ENCODE measurements around the gene AP3B1.

Gene AP3B1

DNA sequence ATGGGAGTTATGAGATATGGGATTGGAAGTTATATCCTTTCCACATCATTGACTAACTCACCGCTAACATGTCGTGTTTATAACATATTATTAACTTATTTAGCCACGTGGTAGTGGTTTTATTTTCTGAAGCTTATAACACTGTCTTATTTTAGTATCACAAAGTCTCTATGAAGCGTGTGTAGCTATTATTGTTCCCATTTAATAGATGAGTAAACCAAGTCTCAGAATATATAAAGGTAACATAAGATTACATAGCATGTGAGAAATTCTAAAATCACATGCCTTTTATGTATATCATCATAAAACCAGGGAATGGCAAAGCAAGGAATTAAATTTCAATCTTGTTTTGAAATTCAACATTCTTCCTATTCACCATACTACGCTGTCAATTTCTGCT, 15.3 kb downstream of the AP3B1 start:
- DNase-seq (ENCODE audit: low read depth), result no peak
- H3K4me3 ChIP-seq (ENCODE audit: low read length), result no peak overlapping the region
- TF ChIP-seq, protein P1, sequence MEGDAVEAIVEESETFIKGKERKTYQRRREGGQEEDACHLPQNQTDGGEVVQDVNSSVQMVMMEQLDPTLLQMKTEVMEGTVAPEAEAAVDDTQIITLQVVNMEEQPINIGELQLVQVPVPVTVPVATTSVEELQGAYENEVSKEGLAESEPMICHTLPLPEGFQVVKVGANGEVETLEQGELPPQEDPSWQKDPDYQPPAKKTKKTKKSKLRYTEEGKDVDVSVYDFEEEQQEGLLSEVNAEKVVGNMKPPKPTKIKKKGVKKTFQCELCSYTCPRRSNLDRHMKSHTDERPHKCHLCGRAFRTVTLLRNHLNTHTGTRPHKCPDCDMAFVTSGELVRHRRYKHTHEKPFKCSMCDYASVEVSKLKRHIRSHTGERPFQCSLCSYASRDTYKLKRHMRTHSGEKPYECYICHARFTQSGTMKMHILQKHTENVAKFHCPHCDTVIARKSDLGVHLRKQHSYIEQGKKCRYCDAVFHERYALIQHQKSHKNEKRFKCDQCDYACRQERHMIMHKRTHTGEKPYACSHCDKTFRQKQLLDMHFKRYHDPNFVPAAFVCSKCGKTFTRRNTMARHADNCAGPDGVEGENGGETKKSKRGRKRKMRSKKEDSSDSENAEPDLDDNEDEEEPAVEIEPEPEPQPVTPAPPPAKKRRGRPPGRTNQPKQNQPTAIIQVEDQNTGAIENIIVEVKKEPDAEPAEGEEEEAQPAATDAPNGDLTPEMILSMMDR (conservative IDR thresholded peaks at IDR 0.05; ENCODE audit: low read length), result no peak

DNA sequence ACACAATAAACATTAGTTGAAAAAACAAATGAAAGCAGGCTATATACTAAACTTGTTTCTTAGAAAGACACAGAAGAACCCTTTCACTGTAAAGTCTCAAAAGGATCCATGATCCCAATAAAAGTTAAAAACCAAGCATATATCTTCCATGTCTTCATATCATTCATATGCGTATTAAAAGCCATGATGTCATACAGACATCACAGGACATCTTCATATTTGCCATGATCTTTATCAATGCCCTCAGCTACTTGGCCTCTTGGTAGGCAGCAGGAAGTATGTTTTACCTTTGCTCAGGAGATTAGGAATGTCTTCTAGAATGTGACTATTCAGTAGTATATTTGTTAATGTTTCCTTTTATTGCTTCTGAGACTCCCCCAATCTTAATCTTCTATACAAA, 16.8 kb downstream of the AP3B1 start:
- DNase-seq (ENCODE audit: low read depth), result no peak
- TF ChIP-seq, protein P1 (conservative IDR thresholded peaks at IDR 0.05; ENCODE audit: low read length), result no peak
- H3K4me3 ChIP-seq (ENCODE audit: low read length), result no peak overlapping the region

DNA sequence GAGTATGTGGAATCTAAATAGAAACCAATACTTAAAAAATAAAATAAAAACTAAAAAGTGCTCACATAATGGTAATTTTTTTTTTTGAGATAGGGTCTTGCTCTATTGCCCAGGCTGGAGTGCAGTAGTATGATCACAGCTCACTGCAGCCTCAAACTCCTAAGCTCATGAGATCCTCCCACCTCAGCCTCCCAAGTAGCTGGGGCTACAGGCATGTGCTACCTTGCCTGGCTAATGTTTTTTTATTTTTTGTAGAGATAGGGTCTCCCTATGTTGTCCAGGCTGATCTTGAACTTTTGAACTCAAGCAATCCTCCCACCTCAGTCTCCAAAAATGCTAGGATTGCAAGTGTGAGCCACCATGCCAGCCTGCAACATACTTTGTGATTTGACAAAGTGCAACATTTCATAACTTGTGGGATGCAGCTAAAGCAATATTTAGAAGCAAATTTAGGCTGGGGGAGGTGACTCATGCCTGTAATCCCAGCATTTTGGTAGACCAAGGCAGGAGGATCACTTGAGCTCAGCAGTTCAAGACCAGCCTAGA, 18.4 kb downstream of the AP3B1 start:
- H3K4me3 ChIP-seq (ENCODE audit: low read length), result no peak overlapping the region
- TF ChIP-seq, protein P1 (conservative IDR thresholded peaks at IDR 0.05; ENCODE audit: low read length), result no peak
- peak; percentile 41 for DNase-seq (ENCODE audit: low read depth)

DNA sequence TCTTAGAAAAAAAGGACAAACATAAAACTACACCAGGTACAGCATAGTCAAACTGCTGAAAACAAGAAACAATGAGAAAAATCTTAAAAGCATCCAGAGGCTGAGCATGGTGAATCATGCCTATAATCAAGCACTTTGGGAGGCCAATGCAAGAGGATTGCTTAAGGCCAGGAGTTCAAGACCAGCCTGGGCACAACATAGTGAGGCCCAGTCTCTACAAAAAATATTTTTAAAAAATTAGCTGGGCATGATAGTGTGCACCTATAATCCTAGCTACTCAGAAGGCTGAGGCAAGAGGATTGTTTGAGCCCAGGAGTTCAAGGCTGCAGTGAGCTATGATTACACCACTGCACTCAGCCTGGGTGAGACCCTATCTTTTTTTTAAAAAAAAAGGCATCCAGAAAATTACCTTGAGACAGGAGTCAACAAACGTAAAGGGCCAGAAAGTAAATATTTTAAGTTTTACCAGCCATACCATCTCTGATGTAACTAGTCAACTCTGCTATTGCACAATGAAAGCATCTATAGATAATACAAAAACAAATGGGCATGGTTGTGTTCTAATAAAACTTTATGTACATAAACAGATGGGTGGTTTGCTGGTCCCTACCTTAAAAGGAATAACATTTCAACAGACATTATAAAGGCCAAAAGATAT, 19.8 kb downstream of the AP3B1 start:
- DNase-seq (ENCODE audit: low read depth), result no peak
- TF ChIP-seq, protein P1 (conservative IDR thresholded peaks at IDR 0.05; ENCODE audit: low read length), result no peak
- no peak overlapping the region for H3K4me3 ChIP-seq (ENCODE audit: low read length)

DNA sequence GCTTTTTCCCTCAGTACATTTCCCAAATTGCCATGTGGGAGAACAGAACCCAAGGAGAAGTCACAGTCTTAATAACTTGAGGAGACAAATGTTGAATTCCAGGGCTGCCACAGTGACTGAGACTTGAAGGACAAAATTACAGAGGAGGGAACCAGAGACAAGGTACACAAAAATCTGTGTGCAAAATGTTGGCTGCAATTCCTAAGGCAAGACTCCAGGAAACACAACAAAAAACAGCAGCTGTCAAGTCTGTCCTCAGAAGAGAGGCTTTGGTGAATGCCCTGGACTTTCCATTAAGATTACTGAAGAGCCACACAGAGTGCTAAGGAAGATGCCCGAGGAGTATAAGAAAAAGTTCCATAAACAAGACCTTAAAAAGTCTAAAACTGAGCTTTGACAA, 21.1 kb downstream of the AP3B1 start:
- no peak for DNase-seq (ENCODE audit: low read depth)
- TF ChIP-seq, protein P1 (conservative IDR thresholded peaks at IDR 0.05; ENCODE audit: low read length), result no peak
- no peak overlapping the region for H3K4me3 ChIP-seq (ENCODE audit: low read length)

DNA sequence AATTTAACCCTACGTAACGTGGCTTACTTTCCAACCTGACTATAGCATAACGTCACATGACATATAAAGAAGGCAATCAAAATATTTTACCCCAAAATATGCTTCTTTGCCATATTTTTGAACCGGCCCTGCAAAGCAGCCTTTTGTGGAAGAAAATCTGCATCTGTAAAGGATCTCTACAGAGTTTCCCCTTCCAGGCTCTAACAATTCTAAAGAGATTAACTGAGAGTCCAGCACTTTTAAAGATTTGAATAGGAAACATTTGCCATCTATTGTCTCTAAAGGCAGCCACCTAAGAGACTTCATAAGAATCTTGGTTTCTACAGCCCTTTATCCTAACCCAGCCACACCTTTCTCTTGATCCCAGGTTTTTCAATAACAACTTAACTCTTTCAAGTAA, 22.7 kb downstream of the AP3B1 start:
- no peak overlapping the region for H3K4me3 ChIP-seq (ENCODE audit: low read length)
- DNase-seq (ENCODE audit: low read depth), result no peak
- TF ChIP-seq, protein P1 (conservative IDR thresholded peaks at IDR 0.05; ENCODE audit: low read length), result no peak

DNA sequence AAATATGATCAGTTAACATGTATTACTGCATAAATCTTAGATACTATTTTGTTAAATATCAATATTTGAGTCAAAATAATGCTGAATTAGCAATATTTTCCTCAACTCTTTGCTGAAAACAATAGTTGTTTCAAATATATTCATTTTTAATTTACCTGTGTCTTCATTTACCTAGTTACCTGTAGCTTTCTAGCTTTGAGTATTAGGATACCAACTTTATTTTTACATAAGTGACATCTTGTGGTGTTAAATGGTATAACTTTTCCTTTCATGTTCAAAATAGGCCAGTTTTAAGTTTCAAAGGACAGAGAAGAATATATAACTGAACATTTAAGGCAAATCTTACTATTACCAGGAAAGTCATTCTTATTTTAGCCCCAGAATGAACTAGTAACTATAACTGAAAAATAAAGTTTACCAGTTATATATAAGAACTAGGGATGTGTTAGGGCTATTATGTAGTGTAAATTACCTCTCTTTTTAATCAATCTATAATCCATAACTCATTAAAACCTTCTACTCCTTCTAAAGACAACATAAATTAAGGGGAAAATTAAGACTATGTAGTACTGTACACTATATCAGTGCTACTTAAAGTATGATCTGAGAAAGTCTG, 25.3 kb downstream of the AP3B1 start:
- H3K4me3 ChIP-seq (ENCODE audit: low read length), result no peak overlapping the region
- DNase-seq (ENCODE audit: low read depth), result no peak
- TF ChIP-seq, protein P1 (conservative IDR thresholded peaks at IDR 0.05; ENCODE audit: low read length), result peak; percentile 58
